K562 (cell line): Measurements from ENCODE around the gene KIAA0825. TPM values are rescaled to one million over a fixed set of nuclear protein-coding genes. Genes with fewer than 3 reads are reported as not detected.

Experiments used
- ATAC-seq: fragments of 200-7000 bp; cut with Tn5 transposase; 3 replicates; pipeline ENCODE4 v1.9.1; 2020; ENCODE audit warnings: moderate library complexity
- BruUV-seq: library from RNA; stranded (reverse); fragments of 400-500 nt; replicated peaks from 2 replicates; lab custom pipeline; 2021; lab: Mats Ljungman, UMichigan
- CTCF ChIA-PET: fragments of 300-600 bp; formaldehyde crosslinking; extraction: SDS; loops from one replicate; lab custom pipeline; 2021; ENCODE audit warnings: low intra/inter-chr PET ratio; lab: Yijun Ruan, JAX
- POLR2A ChIA-PET: fragments of 300-600, 350-650 bp; sonication (Branson Sonifier 250); formaldehyde crosslinking; extraction: SDS; loops from one replicate; lab custom pipeline; 2021; ENCODE audit warnings: antibody characterized with exemption, inconsistent platforms; lab: Yijun Ruan, JAX
- DNase-seq, 4 experiments: peaks; one replicate each; pipeline versions ENCODE4 v3.0.0 to v3.0.0-alpha.2; 2011 to 2018; ENCODE audit warnings: low spot score in 3 of 4, mixed read lengths in 3 of 4; ENCODE audit errors: extremely low read depth in 1 of 4
- FAIRE-seq: peaks from 2 replicates; lab custom pipeline; 2011; peaks lifted over from hg19 to GRCh38; lab: Jason Lieb, UNC
- H2AFZ ChIP-seq: 2 replicates; pipeline ENCODE4 v1.6.0; 2011; ENCODE audit warnings: low read depth, low read length, control low read depth, inconsistent platforms
- H3K27ac ChIP-seq: fragments of 200-600 bp; 3 replicates; pipeline ENCODE4 v1.8.0; 2011; ENCODE audit warnings: low read depth, mild to moderate bottlenecking, control low read depth, inconsistent platforms, low read length, moderate library complexity, mixed read lengths; ENCODE audit errors: extremely low read depth
- H3K27me3 ChIP-seq, 2 experiments: fragments of 300-600 bp in 1 of 2; 2 replicates in 1 of 2; 3 replicates in 1 of 2; pipeline versions ENCODE4 v1.6.0 to v1.8.0; 2011; ENCODE audit warnings: inconsistent platforms in 2 of 2, low read length in 2 of 2, mild to moderate bottlenecking in 1 of 2, mixed read lengths in 1 of 2, moderate library complexity in 1 of 2; ENCODE audit not compliant: control insufficient read depth in 2 of 2, insufficient read depth in 2 of 2
- H3K36me3 ChIP-seq: fragments of 300-600 bp; 3 replicates; pipeline ENCODE4 v1.8.0; 2011; ENCODE audit warnings: mild to moderate bottlenecking, low read length, inconsistent platforms; ENCODE audit not compliant: control insufficient read depth, insufficient read depth
- H3K4me1 ChIP-seq, 2 experiments: fragments of 200-600 bp in 1 of 2; replicated peaks in 1 of 2; 2 replicates in 1 of 2; 3 replicates in 1 of 2; pipeline versions ENCODE4 v1.5.1 to v1.8.0; 2011; ENCODE audit warnings: inconsistent platforms in 2 of 2, low read length in 2 of 2, mild to moderate bottlenecking in 1 of 2, mixed read lengths in 1 of 2, moderate library complexity in 1 of 2; ENCODE audit not compliant: control insufficient read depth in 2 of 2, insufficient read depth in 2 of 2
- H3K4me2 ChIP-seq: 2 replicates; pipeline ENCODE4 v1.6.1; 2011; ENCODE audit warnings: low read length, control low read depth, inconsistent platforms, mixed read lengths; ENCODE audit not compliant: insufficient read depth
- H3K4me3 ChIP-seq: fragments of 200-600 bp; sonication (generic), shearing (Covaris generic); 2 replicates; pipeline ENCODE4 v1.5.1; 2016; ENCODE audit warnings: control low read depth, inconsistent platforms
- H3K79me2 ChIP-seq: fragments of 200-600 bp; 3 replicates; pipeline ENCODE4 v1.8.0; 2011; ENCODE audit warnings: low read length, inconsistent platforms; ENCODE audit not compliant: control insufficient read depth, insufficient read depth
- H3K9ac ChIP-seq, 2 experiments: 2 replicates each; pipeline versions ENCODE4 v1.6.0 to v1.6.1; 2011; ENCODE audit warnings: low read depth in 2 of 2, low read length in 2 of 2, control low read depth in 1 of 2, inconsistent platforms in 1 of 2, mild to moderate bottlenecking in 1 of 2, mixed read lengths in 1 of 2; ENCODE audit not compliant: insufficient read depth in 1 of 2
- H3K9me1 ChIP-seq: one replicate; pipeline ENCODE4 v1.6.0; 2011; ENCODE audit warnings: inconsistent platforms, mild to moderate bottlenecking, low read length, moderate library complexity; ENCODE audit not compliant: control insufficient read depth, insufficient read depth
- H3K9me3 ChIP-seq: replicated peaks from 2 replicates; pipeline ENCODE4 v1.5.1; 2011; ENCODE audit warnings: low read depth, low read length, inconsistent platforms; ENCODE audit not compliant: control insufficient read depth, insufficient read depth
- H4K20me1 ChIP-seq: replicated peaks from 2 replicates; pipeline ENCODE4 v1.6.1; 2011; ENCODE audit warnings: low read length, inconsistent platforms, mixed read lengths; ENCODE audit not compliant: control insufficient read depth, insufficient read depth
- BHLHE40 ChIP-seq: IDR thresholded peaks from 2 replicates; pipeline ENCODE4 v1.6.1; 2011; ENCODE audit warnings: low read length, improper control_type of control experiment
- GATA2 ChIP-seq: sonication (generic); formaldehyde crosslinking; IDR thresholded peaks from 2 replicates; pipeline ENCODE4 v1.4.0; 2020; ENCODE audit warnings: mild to moderate bottlenecking, missing genetic modification reagents
- PTBP1 ChIP-seq: fragments of 200-400 bp; formaldehyde crosslinking; IDR thresholded peaks from 2 replicates; pipeline ENCODE4 v1.6.1; 2017; ENCODE audit warnings: low read depth, low read length
- TCFL5 ChIP-seq: fragments of 250-450 bp; sonication (Bioruptor Pico); conservative IDR thresholded peaks from 2 replicates; pipeline ENCODE4 v1.6.1; 2021; ENCODE audit warnings: mild to moderate bottlenecking, moderate library complexity, matching md5 sums
- WGBS: fragments of 100-300 bp; shearing (Covaris generic); methylation state at CpG from one replicate; pipeline ENCODE4 v1.1.6; 2016; ENCODE audit warnings: low coverage, mixed read lengths; ENCODE audit not compliant: insufficient coverage; ENCODE audit errors: missing lambda C conversion rate; 5-methylcytosine and 5-hydroxymethylcytosine counted together
- in situ Hi-C: fragments of 300-500 bp; cut with MboI; formaldehyde crosslinking; loops from 4 replicates; pipeline ENCODE4 v1.15.0; 2018; ENCODE audit warnings: inconsistent platforms, mixed read lengths
- intact Hi-C: fragments of 100-400 bp; cut with micrococcal nuclease; formaldehyde crosslinking; loops from 2 replicates; pipeline ENCODE4 v1.14.2; 2022
- polyA plus RNA-seq, 8 experiments: library from polyadenylated mRNA; depleted of rRNA in 4 of 8; stranded (reverse) in 5 of 8; unstranded in 3 of 8; fragments of >200 nt; fragmentation: Nextera tagmentation in 2 of 8; fragmentation: Illumina TruSeq in 1 of 8; extraction: Ambion mirVana in 2 of 8; extraction: Trizol in 1 of 8; gene quantifications; 2 replicates each; pipeline versions ENCODE4 v1.2.1 to v1.2.3, GENCODE V29; 2011 to 2014; ENCODE audit warnings: inconsistent platforms in 1 of 8, missing spikeins in 1 of 8
- total RNA-seq, 7 experiments: library from RNA; depleted of rRNA in 6 of 7; stranded (reverse); fragments of >200 nt in 6 of 7; fragmentation: Illumina TruSeq in 2 of 7; extraction: Trizol in 2 of 7; gene quantifications; 2 replicates each; pipeline versions ENCODE4 v1.2.1 to v1.2.3, GENCODE V29; 2011 to 2021; ENCODE audit warnings: low replicate concordance in 1 of 7
- TF ChIP-seq, protein P1 (sequence below), 2 experiments: fragments of 450-650 bp in 1 of 2; sonication (generic) in 1 of 2; formaldehyde crosslinking in 1 of 2; IDR thresholded peaks in 1 of 2; conservative IDR thresholded peaks in 1 of 2; 2 replicates each; pipeline versions ENCODE4 v1.6.1 to v1.8.1; 2016 to 2023; ENCODE audit warnings: mild to moderate bottlenecking in 2 of 2, moderate library complexity in 2 of 2, inconsistent platforms in 1 of 2, missing genetic modification reagents in 1 of 2

KIAA0825 gene
- total and polyA plus RNA-seq, 9 of the 15 experiments (the other 6 are each of a cell fraction or from before 2014, with no cell fraction given), result 0.05 to 0.36 (median 0.16) TPM; not detected in 1

GRCh38 chr5:94461131-94461530 lies 157.3 kb downstream of the KIAA0825 start:
- Histone ChIP-seq H3K27ac (no peak overlapping the region), H3K4me2 (no peak overlapping the region), H3K9me3 (no peaks in the 10 kb centered on the region), H4K20me1 (no peaks in the 10 kb centered on the region), H3K79me2 (no peaks in the 10 kb centered on the region), H3K36me3 (no peaks in the 10 kb centered on the region), H3K9me1 (no peaks in the 10 kb centered on the region), H2AFZ (no peak overlapping the region), H3K4me1 (no peaks in the 10 kb centered on the region), H3K9ac (no peak overlapping the region), H3K4me3 (no peak overlapping the region), H3K27me3 (no peaks in the 10 kb centered on the region)
- BruUV-seq, result no TSS peak
- DNase-seq, result no peak
- intact Hi-C loops (no loop called here), in situ Hi-C loops (no loop called here)
- 0% methylated on average over 4 of the region's 4 CpGs for WGBS
- ChIA-PET CTCF (no interaction called here), POLR2A (no interaction called here)
- no peak for FAIRE-seq
- TF ChIP-seq GATA2 (no peak), TCFL5 (no peak), BHLHE40 (no peak)
- TF ChIP-seq, protein P1, sequence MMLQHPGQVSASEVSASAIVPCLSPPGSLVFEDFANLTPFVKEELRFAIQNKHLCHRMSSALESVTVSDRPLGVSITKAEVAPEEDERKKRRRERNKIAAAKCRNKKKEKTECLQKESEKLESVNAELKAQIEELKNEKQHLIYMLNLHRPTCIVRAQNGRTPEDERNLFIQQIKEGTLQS (IDR thresholded peaks at IDR 0.05), result no peak
- TF ChIP-seq, protein P1 (CRISPR knock-in tag; conservative IDR thresholded peaks at IDR 0.05), result no peak
- ATAC-seq, result no peak

- in situ Hi-C loops (no loop called here), intact Hi-C loops (no loop called here)
- Histone ChIP-seq H3K27ac (no peak overlapping the region), H3K79me2 (no peaks in the 10 kb centered on the region), H3K36me3 (no peaks in the 10 kb centered on the region), H3K4me3 (no peak overlapping the region), H4K20me1 (no peaks in the 10 kb centered on the region), H3K4me2 (no peak overlapping the region), H3K27me3 (no peaks in the 10 kb centered on the region), H3K4me1 (no peaks in the 10 kb centered on the region), H3K9me1 (no peaks in the 10 kb centered on the region), H3K9ac (no peak overlapping the region), H2AFZ (no peak overlapping the region), H3K9me3 (no peaks in the 10 kb centered on the region)
- ChIA-PET CTCF (no interaction called here), POLR2A (no interaction called here)
- no peak for FAIRE-seq
- no TSS peak for BruUV-seq
- no peak for ATAC-seq
- DNase-seq, result no peak
- TF ChIP-seq PTBP1, result no peak
Observed at GRCh38 chr5:94459915-94460314, 158.5 kb downstream of the KIAA0825 start.
